ENCODE measurements around the gene PROS1. TPM values are rescaled to one million over a fixed set of nuclear protein-coding genes. Genes with fewer than 3 reads are reported as not detected.
"Not testable (repeated sequence)": the region's sequence is repeated elsewhere in the genome, so short reads cannot be mapped to it uniquely, and the experiment has no call there.

The PROS1 gene
- total RNA-seq, 1 donor from 2014 or later, result 16.9 TPM

- no peak for DNase-seq (ENCODE audit: low spot score in 2 of 2, unreplicated experiment in 2 of 2)
- no peaks in the 10 kb centered on the region for H3K27me3 Mint-ChIP-seq (ENCODE audit: low read depth)
Measured at GRCh38 chr3:93969997-93970396, 3.7 kb downstream of the PROS1 start.

GRCh38 chr3:93969443-93969842, 4.3 kb downstream of the PROS1 start:
- DNase-seq (ENCODE audit: low spot score in 2 of 2, unreplicated experiment in 2 of 2), result no peak
- H3K4me3 Mint-ChIP-seq, result no peak overlapping the region
- peaks cover 7% of the 10 kb centered on the region for H3K36me3 Mint-ChIP-seq
- no peaks in the 10 kb centered on the region for H3K27me3 Mint-ChIP-seq (ENCODE audit: low read depth)
- no peak overlapping the region for H3K27ac Mint-ChIP-seq
- H3K9me3 Mint-ChIP-seq, result peaks cover 15% of the 10 kb centered on the region
- no peak for TF ChIP-seq CTCF (IDR thresholded peaks at IDR 0.05; ENCODE audit: unreplicated experiment)
- peaks cover 12% of the 10 kb centered on the region for H3K4me1 Mint-ChIP-seq

More at GRCh38 chr3:93969997-93970396, 3.7 kb downstream of the PROS1 start:
- Mint-ChIP-seq H3K36me3 (peaks cover 6% of the 10 kb centered on the region), H3K9me3 (peaks cover 11% of the 10 kb centered on the region), H3K4me1 (peaks cover 12% of the 10 kb centered on the region), H3K27ac (no peak overlapping the region), H3K4me3 (no peak overlapping the region)
- no peak for TF ChIP-seq CTCF (IDR thresholded peaks at IDR 0.05; ENCODE audit: unreplicated experiment)

GRCh38 chr3:93965106-93965505, 8.6 kb downstream of the PROS1 start:
- peaks cover 40% of the 10 kb centered on the region for H3K9me3 Mint-ChIP-seq
- H3K27me3 Mint-ChIP-seq (ENCODE audit: low read depth); H3K4me1 Mint-ChIP-seq: not testable (repeated sequence)

GRCh38 chr3:93962798-93963197, 10.9 kb downstream of the PROS1 start:
- Mint-ChIP-seq H3K27me3 (ENCODE audit: low read depth) (no peaks in the 10 kb centered on the region), H3K4me3 (no peak overlapping the region), H3K4me1 (no peaks in the 10 kb centered on the region), H3K36me3 (peaks cover 11% of the 10 kb centered on the region), H3K9me3 (peaks cover 50% of the 10 kb centered on the region), H3K27ac (no peak overlapping the region)
- no peak for TF ChIP-seq CTCF (IDR thresholded peaks at IDR 0.05; ENCODE audit: unreplicated experiment)
- DNase-seq (ENCODE audit: low spot score in 2 of 2, unreplicated experiment in 2 of 2), result no peak

More at GRCh38 chr3:93965106-93965505, 8.6 kb downstream of the PROS1 start:
- not testable (repeated sequence) for DNase-seq (ENCODE audit: low spot score in 2 of 2, unreplicated experiment in 2 of 2); H3K4me3 Mint-ChIP-seq; H3K36me3 Mint-ChIP-seq; H3K27ac Mint-ChIP-seq

- Mint-ChIP-seq H3K36me3 (peaks cover 11% of the 10 kb centered on the region), H3K4me1 (no peaks in the 10 kb centered on the region), H3K27ac (no peak overlapping the region), H3K27me3 (ENCODE audit: low read depth) (no peaks in the 10 kb centered on the region), H3K4me3 (no peak overlapping the region), H3K9me3 (peaks cover 56% of the 10 kb centered on the region)
- TF ChIP-seq CTCF (IDR thresholded peaks at IDR 0.05; ENCODE audit: unreplicated experiment), result no peak
- no peak for DNase-seq (ENCODE audit: low spot score in 2 of 2, unreplicated experiment in 2 of 2)
Measured at GRCh38 chr3:93961489-93961888, 12.2 kb downstream of the PROS1 start.

GRCh38 chr3:93961026-93961425, 12.7 kb downstream of the PROS1 start:
- no peak for DNase-seq (ENCODE audit: low spot score in 2 of 2, unreplicated experiment in 2 of 2)
- Mint-ChIP-seq H3K4me3 (no peak overlapping the region), H3K36me3 (peaks cover 7% of the 10 kb centered on the region), H3K27ac (no peak overlapping the region), H3K27me3 (ENCODE audit: low read depth) (no peaks in the 10 kb centered on the region), H3K4me1 (no peaks in the 10 kb centered on the region), H3K9me3 (peaks cover 53% of the 10 kb centered on the region)
- TF ChIP-seq CTCF (IDR thresholded peaks at IDR 0.05; ENCODE audit: unreplicated experiment), result no peak

GRCh38 chr3:93949958-93950357, 23.7 kb downstream of the PROS1 start:
- not testable (repeated sequence) for H3K27me3 Mint-ChIP-seq (ENCODE audit: low read depth); H3K4me3 Mint-ChIP-seq; DNase-seq (ENCODE audit: low spot score in 2 of 2, unreplicated experiment in 2 of 2); H3K4me1 Mint-ChIP-seq; H3K36me3 Mint-ChIP-seq; H3K27ac Mint-ChIP-seq
- peaks cover 77% of the 10 kb centered on the region for H3K9me3 Mint-ChIP-seq

- not testable (repeated sequence) for DNase-seq (ENCODE audit: low spot score in 2 of 2, unreplicated experiment in 2 of 2); H3K27me3 Mint-ChIP-seq (ENCODE audit: low read depth); H3K4me1 Mint-ChIP-seq; H3K4me3 Mint-ChIP-seq; H3K36me3 Mint-ChIP-seq; H3K27ac Mint-ChIP-seq
- H3K9me3 Mint-ChIP-seq, result peaks cover 25% of the 10 kb centered on the region
Measured at GRCh38 chr3:93937485-93937884, 36.2 kb downstream of the PROS1 start.
